ENCODE measurements around the gene NEK1. TPM values are rescaled to one million over a fixed set of nuclear protein-coding genes. Genes with fewer than 3 reads are reported as not detected.
A peak's percentile ranks its signal among the peaks of the same experiment; 100 is the strongest.

The NEK1 gene
- total and polyA plus RNA-seq, 2 experiments from 2014 or later, result 7.6 to 14.3 TPM

GRCh38 chr4:169376421-169376820 lies 236.0 kb downstream of the NEK1 start:
- H3K9me2 ChIP-seq (ENCODE audit: insufficient read depth), result no peaks in the 10 kb centered on the region
- no peaks in the 10 kb centered on the region for H3K27me3 ChIP-seq (replicated peaks; ENCODE audit: insufficient read depth)
- H2AFZ ChIP-seq, result no peak overlapping the region
- no peak for DNase-seq
- H3K9ac ChIP-seq, result no peak overlapping the region
- WGBS, 2 experiments (ENCODE audit: low coverage in 1 of 2, low lambda C conversion rate in 2 of 2, missing lambda C conversion rate in 2 of 2), result 29 to 30% methylated on average over 1 of the region's 1 CpG
- H3K9me3 ChIP-seq (ENCODE audit: low read depth), result peaks cover 9% of the 10 kb centered on the region
- no peaks in the 10 kb centered on the region for H3K79me2 ChIP-seq (ENCODE audit: insufficient read depth)
- peaks cover 9% of the 10 kb centered on the region; the same call in 1 of the 2 replicates for H3F3A ChIP-seq (ENCODE audit: insufficient read depth)
- no peak overlapping the region for H3K4me2 ChIP-seq (ENCODE audit: unreplicated experiment)
- no peaks in the 10 kb centered on the region for H4K20me1 ChIP-seq (ENCODE audit: insufficient read depth)
- TF ChIP-seq EZH2phosphoT487 (IDR thresholded peaks at IDR 0.05; ENCODE audit: insufficient read depth, low read depth) (no peak), EZH2 (IDR thresholded peaks at IDR 0.05; ENCODE audit: insufficient read depth, poor library complexity, severe bottlenecking) (no peak)
- in situ Hi-C loops (cut with MboI), result no loop called here
- no peak overlapping the region for H3K4me3 ChIP-seq
- no peaks in the 10 kb centered on the region for H3K36me3 ChIP-seq (ENCODE audit: low read depth)
- H3K4me1 ChIP-seq (ENCODE audit: insufficient read depth), result no peaks in the 10 kb centered on the region
- H3K27ac ChIP-seq, result no peak overlapping the region

GRCh38 chr4:169372791-169373190 lies 239.6 kb downstream of the NEK1 start:
- H3F3A ChIP-seq (ENCODE audit: insufficient read depth), result no peaks in the 10 kb centered on the region

GRCh38 chr4:169369634-169370033 lies 242.7 kb downstream of the NEK1 start:
- H3K9me3 ChIP-seq (ENCODE audit: low read depth), result no peaks in the 10 kb centered on the region
- TF ChIP-seq EZH2phosphoT487 (IDR thresholded peaks at IDR 0.05; ENCODE audit: insufficient read depth, low read depth), result no peak
- 82 to 85% methylated on average over 6 of the region's 6 CpGs for WGBS, 2 experiments (ENCODE audit: low coverage in 1 of 2, low lambda C conversion rate in 2 of 2, missing lambda C conversion rate in 2 of 2)

More at GRCh38 chr4:169372791-169373190, 239.6 kb downstream of the NEK1 start:
- H3K36me3 ChIP-seq (ENCODE audit: low read depth), result no peaks in the 10 kb centered on the region
- in situ Hi-C loops (cut with MboI), result no loop called here
- no peak overlapping the region for H2AFZ ChIP-seq
- 70 to 78% methylated on average over 2 of the region's 2 CpGs for WGBS, 2 experiments (ENCODE audit: low coverage in 1 of 2, low lambda C conversion rate in 2 of 2, missing lambda C conversion rate in 2 of 2)
- no peak for TF ChIP-seq EZH2phosphoT487 (IDR thresholded peaks at IDR 0.05; ENCODE audit: insufficient read depth, low read depth)
- TF ChIP-seq EZH2 (IDR thresholded peaks at IDR 0.05; ENCODE audit: insufficient read depth, poor library complexity, severe bottlenecking), result no peak
- H3K27ac ChIP-seq, result no peak overlapping the region
- no peaks in the 10 kb centered on the region for H3K9me2 ChIP-seq (ENCODE audit: insufficient read depth)
- no peaks in the 10 kb centered on the region for H4K20me1 ChIP-seq (ENCODE audit: insufficient read depth)
- no peaks in the 10 kb centered on the region for H3K79me2 ChIP-seq (ENCODE audit: insufficient read depth)
- H3K9ac ChIP-seq, result no peak overlapping the region
- no peaks in the 10 kb centered on the region for H3K4me1 ChIP-seq (ENCODE audit: insufficient read depth)
- no peak overlapping the region for H3K4me3 ChIP-seq
- no peak overlapping the region for H3K4me2 ChIP-seq (ENCODE audit: unreplicated experiment)
- no peaks in the 10 kb centered on the region for H3K27me3 ChIP-seq (replicated peaks; ENCODE audit: insufficient read depth)
- H3K9me3 ChIP-seq (ENCODE audit: low read depth), result peaks cover 5% of the 10 kb centered on the region
- no peak for DNase-seq

GRCh38 chr4:169367826-169368225 lies 244.6 kb downstream of the NEK1 start:
- in situ Hi-C loops (cut with MboI), result no loop called here
- H3K36me3 ChIP-seq (ENCODE audit: low read depth), result no peaks in the 10 kb centered on the region
- no peak overlapping the region for H2AFZ ChIP-seq
- H3K4me1 ChIP-seq (ENCODE audit: insufficient read depth), result no peaks in the 10 kb centered on the region; the same call in 1 of the 2 replicates
- H3K9ac ChIP-seq, result no peak overlapping the region
- no peaks in the 10 kb centered on the region for H3K9me3 ChIP-seq (ENCODE audit: low read depth)
- no peak overlapping the region for H3K4me3 ChIP-seq
- H3K27me3 ChIP-seq (replicated peaks; ENCODE audit: insufficient read depth), result no peaks in the 10 kb centered on the region
- H3K4me2 ChIP-seq (ENCODE audit: unreplicated experiment), result no peak overlapping the region
- H3K9me2 ChIP-seq (ENCODE audit: insufficient read depth), result no peaks in the 10 kb centered on the region
- peaks cover 2% of the 10 kb centered on the region; the same call in 1 of the 2 replicates for H3F3A ChIP-seq (ENCODE audit: insufficient read depth)
- no peak for DNase-seq
- H3K27ac ChIP-seq, result no peak overlapping the region
- TF ChIP-seq EZH2phosphoT487 (IDR thresholded peaks at IDR 0.05; ENCODE audit: insufficient read depth, low read depth) (no peak), EZH2 (IDR thresholded peaks at IDR 0.05; ENCODE audit: insufficient read depth, poor library complexity, severe bottlenecking) (no peak)
- H3K79me2 ChIP-seq (ENCODE audit: insufficient read depth), result no peaks in the 10 kb centered on the region
- H4K20me1 ChIP-seq (ENCODE audit: insufficient read depth), result no peaks in the 10 kb centered on the region

More at GRCh38 chr4:169369634-169370033, 242.7 kb downstream of the NEK1 start:
- no peak for DNase-seq
- no peaks in the 10 kb centered on the region for H3K36me3 ChIP-seq (ENCODE audit: low read depth)
- H3K27me3 ChIP-seq (replicated peaks; ENCODE audit: insufficient read depth), result no peaks in the 10 kb centered on the region
- H3F3A ChIP-seq (ENCODE audit: insufficient read depth), result no peaks in the 10 kb centered on the region
- H3K4me3 ChIP-seq, result no peak overlapping the region
- H3K27ac ChIP-seq, result no peak overlapping the region
- no peak overlapping the region for H3K4me2 ChIP-seq (ENCODE audit: unreplicated experiment)
- no peaks in the 10 kb centered on the region for H3K79me2 ChIP-seq (ENCODE audit: insufficient read depth)
- H3K9ac ChIP-seq, result no peak overlapping the region
- no peaks in the 10 kb centered on the region for H3K9me2 ChIP-seq (ENCODE audit: insufficient read depth)
- no peaks in the 10 kb centered on the region for H3K4me1 ChIP-seq (ENCODE audit: insufficient read depth)
- H4K20me1 ChIP-seq (ENCODE audit: insufficient read depth), result no peaks in the 10 kb centered on the region
- in situ Hi-C loops (cut with MboI), result no loop called here
- no peak overlapping the region for H2AFZ ChIP-seq

- DNase-seq, result peak; percentile 18
- H3K9ac ChIP-seq, result no peak overlapping the region
- H4K20me1 ChIP-seq (ENCODE audit: insufficient read depth), result no peaks in the 10 kb centered on the region
- H3K4me1 ChIP-seq (ENCODE audit: insufficient read depth), result no peaks in the 10 kb centered on the region; the same call in 1 of the 2 replicates
- 82 to 89% methylated on average over 5 of the region's 5 CpGs for WGBS, 2 experiments (ENCODE audit: low coverage in 1 of 2, low lambda C conversion rate in 2 of 2, missing lambda C conversion rate in 2 of 2)
- no peaks in the 10 kb centered on the region for H3K79me2 ChIP-seq (ENCODE audit: insufficient read depth)
- no peak overlapping the region for H2AFZ ChIP-seq
- H3K27me3 ChIP-seq (replicated peaks; ENCODE audit: insufficient read depth), result no peaks in the 10 kb centered on the region
- no peaks in the 10 kb centered on the region for H3K9me3 ChIP-seq (ENCODE audit: low read depth)
- no peak overlapping the region for H3K4me2 ChIP-seq (ENCODE audit: unreplicated experiment)
- no peak overlapping the region for H3K4me3 ChIP-seq
- no peaks in the 10 kb centered on the region for H3K36me3 ChIP-seq (ENCODE audit: low read depth)
- no peaks in the 10 kb centered on the region for H3K9me2 ChIP-seq (ENCODE audit: insufficient read depth)
- no peak for TF ChIP-seq EZH2phosphoT487 (IDR thresholded peaks at IDR 0.05; ENCODE audit: insufficient read depth, low read depth)
- TF ChIP-seq EZH2 (IDR thresholded peaks at IDR 0.05; ENCODE audit: insufficient read depth, poor library complexity, severe bottlenecking), result no peak
- H3K27ac ChIP-seq, result no peak overlapping the region
- peaks cover 5% of the 10 kb centered on the region; the same call in 1 of the 2 replicates for H3F3A ChIP-seq (ENCODE audit: insufficient read depth)
- in situ Hi-C loops (cut with MboI), result no loop called here
Observed at GRCh38 chr4:169366821-169367220, 245.6 kb downstream of the NEK1 start.
